Activated naive CD4-positive, alpha-beta T cell (primary cell): ENCODE results near the gene MAN1B1.
"Not testable (repeated sequence)": the region's sequence is repeated elsewhere in the genome, so short reads cannot be mapped to it uniquely, and the experiment has no call there.

Experiments used
- DNase-seq, 4 experiments: peaks; one replicate each; lab custom pipeline; 2025; lab: John Stamatoyannopoulos, UW

The MAN1B1 gene

GRCh38 chr9:137052998-137053943, 33.5 kb upstream of the MAN1B1 start:
- no peak for DNase-seq

- no peak for DNase-seq
Measured at GRCh38 chr9:137053944-137054931, 32.5 kb upstream of the MAN1B1 start, which contains the start of gene ENTPD2. ENTPD2 (minus strand) TSS chr9:137054061; CDS start chr9:137053997, 64 bp downstream.

GRCh38 chr9:137054932-137055384, 31.8 kb upstream of the MAN1B1 start:
- no peak for DNase-seq

GRCh38 chr9:137055385-137056364, 31.1 kb upstream of the MAN1B1 start:
- DNase-seq, result no peak

- DNase-seq, result no peak
Measured at GRCh38 chr9:137056739-137057415, 29.9 kb upstream of the MAN1B1 start.

GRCh38 chr9:137057545-137057944, 29.2 kb upstream of the MAN1B1 start:
- no peak for DNase-seq

- no peak for DNase-seq
Measured at GRCh38 chr9:137058521-137059234, 28.1 kb upstream of the MAN1B1 start.

GRCh38 chr9:137062384-137062783, 24.4 kb upstream of the MAN1B1 start:
- no peak for DNase-seq

GRCh38 chr9:137062798-137063197, 24.0 kb upstream of the MAN1B1 start:
- DNase-seq, result not testable (repeated sequence)

- no peak for DNase-seq
Measured at GRCh38 chr9:137063311-137064026, 23.3 kb upstream of the MAN1B1 start.

GRCh38 chr9:137064027-137064879, 22.5 kb upstream of the MAN1B1 start:
- peak; percentile 26 to 51 (median 46) for DNase-seq

- DNase-seq, result no peak
Measured at GRCh38 chr9:137064880-137065164, 22.0 kb upstream of the MAN1B1 start.

GRCh38 chr9:137065336-137065967, 21.3 kb upstream of the MAN1B1 start:
- no peak for DNase-seq

- DNase-seq, result no peak
Measured at GRCh38 chr9:137066096-137066861, 20.5 kb upstream of the MAN1B1 start.

GRCh38 chr9:137067860-137068538, 18.8 kb upstream of the MAN1B1 start:
- peak; percentile 50 to 77 (median 71) for DNase-seq
